Mammary epithelial cell (primary cell): ENCODE measurements around the gene CARM1.

Source experiments
- CTCF ChIP-seq, 2 donors: IDR thresholded peaks in 1 of 2; conservative IDR thresholded peaks in 1 of 2; 2 replicates each; pipeline ENCODE4 v1.5.1; 2011 to 2012; ENCODE audit warnings: inconsistent platforms in 2 of 2, low read length in 2 of 2, mild to moderate bottlenecking in 2 of 2, control low read depth in 1 of 2, low read depth in 1 of 2; ENCODE audit not compliant: insufficient read depth in 1 of 2; ENCODE audit errors: extremely low read depth in 1 of 2
- EZH2 ChIP-seq: IDR thresholded peaks from 2 replicates; pipeline ENCODE4 v1.6.1; 2012; ENCODE audit warnings: low read length, inconsistent platforms, borderline replicate concordance

DNA sequence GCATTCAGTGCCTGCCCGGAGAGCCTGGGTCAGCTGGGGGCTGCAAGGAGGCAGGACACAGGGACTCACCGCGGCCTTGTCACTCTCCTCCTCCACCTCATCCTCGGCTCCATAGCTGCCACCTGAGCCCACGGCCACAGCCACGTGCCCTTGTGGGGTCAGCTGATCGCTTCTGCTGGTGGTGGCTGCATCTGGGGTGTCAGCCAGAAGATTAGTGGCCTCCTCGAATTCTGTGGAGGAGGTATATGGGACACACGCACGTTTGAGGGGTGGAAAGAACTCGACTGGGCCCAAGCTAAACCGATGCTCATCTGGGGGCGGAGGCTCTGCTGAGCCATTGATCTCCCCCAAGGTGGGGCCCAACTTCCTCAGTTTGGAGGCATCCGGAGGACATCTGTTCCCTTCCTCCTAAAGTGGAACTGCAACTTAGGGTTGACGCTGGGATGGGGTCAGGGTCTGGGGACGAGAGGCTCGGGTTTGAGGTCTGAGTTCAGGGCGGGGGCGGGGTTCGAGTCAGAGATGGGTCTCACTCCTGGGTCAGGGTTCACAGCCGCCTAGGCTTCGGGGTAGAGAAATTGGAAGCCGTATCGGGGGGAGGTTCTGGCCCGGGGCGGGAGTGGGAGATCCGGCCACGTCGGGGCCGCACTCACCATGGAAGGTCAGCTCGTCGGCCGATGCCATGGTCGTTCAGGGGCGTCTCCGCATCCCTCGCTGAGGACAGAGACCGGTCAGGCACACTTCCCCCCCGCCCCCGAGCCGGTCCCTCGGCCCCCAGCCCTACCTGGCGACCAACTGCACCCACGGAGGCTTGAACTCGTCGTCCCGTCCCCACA is 56.6 kb downstream of the CARM1 start:
- TF ChIP-seq CTCF (conservative IDR thresholded peaks at IDR 0.05 in 1 of 2, IDR thresholded peaks at IDR 0.05 in 1 of 2; ENCODE audit: extremely low read depth in 1 of 2, insufficient read depth in 1 of 2, low read depth in 1 of 2, low read length in 2 of 2) (no peak), EZH2 (no peak)
